ENCODE data around the gene ADCY9. TPM values are rescaled to one million over a fixed set of nuclear protein-coding genes. Genes with fewer than 3 reads are reported as not detected.

The ADCY9 gene
- total RNA-seq, 1 experiment from 2014 or later, result 11.5 TPM

- TF ChIP-seq ZNF416 (CRISPR knock-in tag; IDR thresholded peaks at IDR 0.05), result no peak
Measured at GRCh38 chr16:3979070-3979469, 137.2 kb downstream of the ADCY9 start (continued).

DNA sequence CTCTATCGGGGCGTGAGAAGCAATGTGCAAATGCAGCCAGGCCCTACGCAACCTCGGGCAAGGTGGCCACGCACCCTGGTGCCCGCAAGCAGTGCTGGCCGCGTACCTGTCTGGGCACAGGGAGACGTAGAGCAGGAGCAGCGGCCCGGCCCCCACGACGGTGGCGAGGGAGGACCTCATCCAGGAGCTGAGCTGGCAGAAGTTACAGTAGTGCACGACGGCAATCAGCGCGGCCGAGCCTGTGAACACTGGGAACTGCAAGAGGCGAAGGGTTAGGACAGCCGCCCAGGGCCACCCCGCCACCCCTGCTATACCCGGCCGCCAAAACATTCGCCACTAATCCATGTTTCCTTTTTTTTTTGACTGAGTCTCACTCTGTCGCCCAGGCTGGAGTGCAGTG, 138.9 kb downstream of the ADCY9 start:
- H3K4me3 Mint-ChIP-seq, result no peak overlapping the region
- no peaks in the 10 kb centered on the region for H3K9me3 Mint-ChIP-seq
- no peaks in the 10 kb centered on the region for H3K27me3 Mint-ChIP-seq (ENCODE audit: low read depth)
- DNase-seq (ENCODE audit: low spot score) (no peak), ATAC-seq (no peak)
- H3K4me1 Mint-ChIP-seq, result no peaks in the 10 kb centered on the region
- ChIA-PET CTCF (no interaction called here), POLR2A (no interaction called here)
- peaks cover 4% of the 10 kb centered on the region; the same call in 1 of the 2 replicates for H3K36me3 Mint-ChIP-seq
- TF ChIP-seq GRHL2 (CRISPR knock-in tag; IDR thresholded peaks at IDR 0.05; ENCODE audit: insufficient replicate concordance, severe bottlenecking) (no peak), ZBTB21 (CRISPR knock-in tag; IDR thresholded peaks at IDR 0.05; ENCODE audit: borderline replicate concordance) (no peak), AR (CRISPR knock-in tag; IDR thresholded peaks at IDR 0.05) (no peak), HMGXB4 (CRISPR knock-in tag; IDR thresholded peaks at IDR 0.05) (no peak)
- no peak overlapping the region; the same call in 1 of the 2 replicates for H3K27ac Mint-ChIP-seq

DNA sequence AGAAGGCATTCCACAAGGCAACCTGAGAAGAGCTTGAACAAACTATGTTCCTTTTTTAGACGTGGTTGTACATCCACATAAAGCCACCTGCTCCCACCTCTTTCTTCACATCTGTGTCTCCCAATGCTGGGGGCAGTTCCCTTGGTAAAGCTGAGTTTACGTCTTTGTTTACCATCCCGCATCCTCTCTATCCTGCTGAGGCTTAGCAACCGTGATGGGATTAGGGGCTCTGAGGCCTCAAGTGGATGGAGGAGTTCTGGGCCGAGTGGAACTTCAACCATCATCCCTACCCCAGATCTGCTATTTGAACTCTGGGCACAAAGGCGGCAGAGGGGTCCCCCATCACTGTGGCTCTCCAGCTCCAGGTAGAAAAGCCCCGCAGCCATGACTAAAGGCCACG, 141.5 kb downstream of the ADCY9 start:
- Mint-ChIP-seq H3K9me3 (no peaks in the 10 kb centered on the region), H3K4me3 (no peak overlapping the region), H3K36me3 (peaks cover 4% of the 10 kb centered on the region; the same call in 1 of the 2 replicates), H3K27ac (no peak overlapping the region), H3K4me1 (no peaks in the 10 kb centered on the region), H3K27me3 (ENCODE audit: low read depth) (no peaks in the 10 kb centered on the region)
- ATAC-seq (no peak), DNase-seq (ENCODE audit: low spot score) (no peak)
- ChIA-PET CTCF (interaction anchor here (1.3 to 2.3 kb wide), 2 partner anchors 36 to 279 kb away, joined by 7 to 13 read pairs; no protein-coding TSS in a partner anchor), POLR2A (no interaction called here)
- no peak for TF ChIP-seq RELA (CRISPR knock-in tag; IDR thresholded peaks at IDR 0.05; ENCODE audit: borderline replicate concordance)
- TF ChIP-seq, protein P1, sequence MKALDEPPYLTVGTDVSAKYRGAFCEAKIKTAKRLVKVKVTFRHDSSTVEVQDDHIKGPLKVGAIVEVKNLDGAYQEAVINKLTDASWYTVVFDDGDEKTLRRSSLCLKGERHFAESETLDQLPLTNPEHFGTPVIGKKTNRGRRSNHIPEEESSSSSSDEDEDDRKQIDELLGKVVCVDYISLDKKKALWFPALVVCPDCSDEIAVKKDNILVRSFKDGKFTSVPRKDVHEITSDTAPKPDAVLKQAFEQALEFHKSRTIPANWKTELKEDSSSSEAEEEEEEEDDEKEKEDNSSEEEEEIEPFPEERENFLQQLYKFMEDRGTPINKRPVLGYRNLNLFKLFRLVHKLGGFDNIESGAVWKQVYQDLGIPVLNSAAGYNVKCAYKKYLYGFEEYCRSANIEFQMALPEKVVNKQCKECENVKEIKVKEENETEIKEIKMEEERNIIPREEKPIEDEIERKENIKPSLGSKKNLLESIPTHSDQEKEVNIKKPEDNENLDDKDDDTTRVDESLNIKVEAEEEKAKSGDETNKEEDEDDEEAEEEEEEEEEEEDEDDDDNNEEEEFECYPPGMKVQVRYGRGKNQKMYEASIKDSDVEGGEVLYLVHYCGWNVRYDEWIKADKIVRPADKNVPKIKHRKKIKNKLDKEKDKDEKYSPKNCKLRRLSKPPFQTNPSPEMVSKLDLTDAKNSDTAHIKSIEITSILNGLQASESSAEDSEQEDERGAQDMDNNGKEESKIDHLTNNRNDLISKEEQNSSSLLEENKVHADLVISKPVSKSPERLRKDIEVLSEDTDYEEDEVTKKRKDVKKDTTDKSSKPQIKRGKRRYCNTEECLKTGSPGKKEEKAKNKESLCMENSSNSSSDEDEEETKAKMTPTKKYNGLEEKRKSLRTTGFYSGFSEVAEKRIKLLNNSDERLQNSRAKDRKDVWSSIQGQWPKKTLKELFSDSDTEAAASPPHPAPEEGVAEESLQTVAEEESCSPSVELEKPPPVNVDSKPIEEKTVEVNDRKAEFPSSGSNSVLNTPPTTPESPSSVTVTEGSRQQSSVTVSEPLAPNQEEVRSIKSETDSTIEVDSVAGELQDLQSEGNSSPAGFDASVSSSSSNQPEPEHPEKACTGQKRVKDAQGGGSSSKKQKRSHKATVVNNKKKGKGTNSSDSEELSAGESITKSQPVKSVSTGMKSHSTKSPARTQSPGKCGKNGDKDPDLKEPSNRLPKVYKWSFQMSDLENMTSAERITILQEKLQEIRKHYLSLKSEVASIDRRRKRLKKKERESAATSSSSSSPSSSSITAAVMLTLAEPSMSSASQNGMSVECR (CRISPR knock-in tag; IDR thresholded peaks at IDR 0.05; ENCODE audit: borderline replicate concordance), result no peak
- TF ChIP-seq GRHL2 (CRISPR knock-in tag; IDR thresholded peaks at IDR 0.05; ENCODE audit: insufficient replicate concordance, severe bottlenecking), result no peak
- TF ChIP-seq, protein P2, sequence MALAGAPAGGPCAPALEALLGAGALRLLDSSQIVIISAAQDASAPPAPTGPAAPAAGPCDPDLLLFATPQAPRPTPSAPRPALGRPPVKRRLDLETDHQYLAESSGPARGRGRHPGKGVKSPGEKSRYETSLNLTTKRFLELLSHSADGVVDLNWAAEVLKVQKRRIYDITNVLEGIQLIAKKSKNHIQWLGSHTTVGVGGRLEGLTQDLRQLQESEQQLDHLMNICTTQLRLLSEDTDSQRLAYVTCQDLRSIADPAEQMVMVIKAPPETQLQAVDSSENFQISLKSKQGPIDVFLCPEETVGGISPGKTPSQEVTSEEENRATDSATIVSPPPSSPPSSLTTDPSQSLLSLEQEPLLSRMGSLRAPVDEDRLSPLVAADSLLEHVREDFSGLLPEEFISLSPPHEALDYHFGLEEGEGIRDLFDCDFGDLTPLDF (CRISPR knock-in tag; IDR thresholded peaks at IDR 0.05), result no peak
- TF ChIP-seq NR3C1 (CRISPR knock-in tag; conservative IDR thresholded peaks at IDR 0.05; ENCODE audit: low read depth), result no peak
- no peak for TF ChIP-seq ZNF396 (CRISPR knock-in tag; IDR thresholded peaks at IDR 0.05; ENCODE audit: borderline replicate concordance)
- TF ChIP-seq TEAD4 (CRISPR knock-in tag; IDR thresholded peaks at IDR 0.05), result no peak
- TF ChIP-seq, protein P3, sequence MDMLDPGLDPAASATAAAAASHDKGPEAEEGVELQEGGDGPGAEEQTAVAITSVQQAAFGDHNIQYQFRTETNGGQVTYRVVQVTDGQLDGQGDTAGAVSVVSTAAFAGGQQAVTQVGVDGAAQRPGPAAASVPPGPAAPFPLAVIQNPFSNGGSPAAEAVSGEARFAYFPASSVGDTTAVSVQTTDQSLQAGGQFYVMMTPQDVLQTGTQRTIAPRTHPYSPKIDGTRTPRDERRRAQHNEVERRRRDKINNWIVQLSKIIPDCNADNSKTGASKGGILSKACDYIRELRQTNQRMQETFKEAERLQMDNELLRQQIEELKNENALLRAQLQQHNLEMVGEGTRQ (CRISPR knock-in tag; IDR thresholded peaks at IDR 0.05), result no peak
- TF ChIP-seq, protein P4, sequence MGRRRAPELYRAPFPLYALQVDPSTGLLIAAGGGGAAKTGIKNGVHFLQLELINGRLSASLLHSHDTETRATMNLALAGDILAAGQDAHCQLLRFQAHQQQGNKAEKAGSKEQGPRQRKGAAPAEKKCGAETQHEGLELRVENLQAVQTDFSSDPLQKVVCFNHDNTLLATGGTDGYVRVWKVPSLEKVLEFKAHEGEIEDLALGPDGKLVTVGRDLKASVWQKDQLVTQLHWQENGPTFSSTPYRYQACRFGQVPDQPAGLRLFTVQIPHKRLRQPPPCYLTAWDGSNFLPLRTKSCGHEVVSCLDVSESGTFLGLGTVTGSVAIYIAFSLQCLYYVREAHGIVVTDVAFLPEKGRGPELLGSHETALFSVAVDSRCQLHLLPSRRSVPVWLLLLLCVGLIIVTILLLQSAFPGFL (CRISPR knock-in tag; IDR thresholded peaks at IDR 0.05; ENCODE audit: borderline replicate concordance), result no peak
- TF ChIP-seq IRF2 (CRISPR knock-in tag; IDR thresholded peaks at IDR 0.05; ENCODE audit: borderline replicate concordance, low read depth), result no peak
